HEK293T (cell line): ENCODE measurements around the gene HIRIP3.

Experiments
- BHLHE40 ChIP-seq: fragments of 450-650 bp; IDR thresholded peaks from 2 replicates; pipeline ENCODE4 v1.6.1; 2016; ENCODE audit warnings: mild to moderate bottlenecking, moderate library complexity, borderline replicate concordance
- ELF4 ChIP-seq: fragments of 450-650 bp; IDR thresholded peaks from 2 replicates; pipeline ENCODE4 v1.6.1; 2017; ENCODE audit warnings: antibody characterized with exemption
- FOXK2 ChIP-seq: fragments of 450-650 bp; IDR thresholded peaks from 2 replicates; pipeline ENCODE4 v1.6.1; 2016; ENCODE audit warnings: mild to moderate bottlenecking
- HDGF ChIP-seq: fragments of 450-650 bp; IDR thresholded peaks from 2 replicates; pipeline ENCODE4 v1.6.1; 2017; ENCODE audit warnings: antibody characterized with exemption, borderline replicate concordance
- L3MBTL2 ChIP-seq: fragments of 450-650 bp; conservative IDR thresholded peaks from 2 replicates; pipeline ENCODE4 v1.6.1; 2016; ENCODE audit warnings: mild to moderate bottlenecking
- LEF1 ChIP-seq: fragments of 450-650 bp; IDR thresholded peaks from 2 replicates; pipeline ENCODE4 v1.6.1; 2017; ENCODE audit warnings: mild to moderate bottlenecking, borderline replicate concordance
- SP1 ChIP-seq: fragments of 450-650 bp; IDR thresholded peaks from 2 replicates; pipeline ENCODE4 v1.6.1; 2017
- SUZ12 ChIP-seq: fragments of 450-650 bp; IDR thresholded peaks from 2 replicates; pipeline ENCODE4 v1.6.1; 2016; ENCODE audit warnings: mild to moderate bottlenecking
- TARDBP ChIP-seq: fragments of 450-650 bp; IDR thresholded peaks from 2 replicates; pipeline ENCODE4 v1.6.1; 2016
- ZNF384 ChIP-seq: fragments of 450-650 bp; IDR thresholded peaks from 2 replicates; pipeline ENCODE4 v1.6.1; 2016

- TF ChIP-seq HDGF: no peak
- TF ChIP-seq TARDBP: no peak
- TF ChIP-seq FOXK2: no peak
- TF ChIP-seq SP1: no peak
- TF ChIP-seq BHLHE40: no peak
- no peak for TF ChIP-seq LEF1
- TF ChIP-seq ELF4: no peak
- TF ChIP-seq SUZ12: no peak
- no peak for TF ChIP-seq ZNF384
- TF ChIP-seq L3MBTL2: no peak
Observed at GRCh38 chr16:30028438-30029076, 33.1 kb upstream of the HIRIP3 start.
